GM21526 (cell line): Measurements from ENCODE around the gene PAQR4.
"Not testable (repeated sequence)": the region's sequence is repeated elsewhere in the genome, so short reads cannot be mapped to it uniquely, and the experiment has no call there.

ENCODE experiments used
- ATAC-seq: cut with Tn5 transposase; IDR thresholded peaks from one replicate; pipeline ENCODE4 v1.9.1; 2021; ENCODE audit warnings: moderate library complexity; ENCODE audit not compliant: unreplicated experiment, low FRiP score

PAQR4 gene

DNA sequence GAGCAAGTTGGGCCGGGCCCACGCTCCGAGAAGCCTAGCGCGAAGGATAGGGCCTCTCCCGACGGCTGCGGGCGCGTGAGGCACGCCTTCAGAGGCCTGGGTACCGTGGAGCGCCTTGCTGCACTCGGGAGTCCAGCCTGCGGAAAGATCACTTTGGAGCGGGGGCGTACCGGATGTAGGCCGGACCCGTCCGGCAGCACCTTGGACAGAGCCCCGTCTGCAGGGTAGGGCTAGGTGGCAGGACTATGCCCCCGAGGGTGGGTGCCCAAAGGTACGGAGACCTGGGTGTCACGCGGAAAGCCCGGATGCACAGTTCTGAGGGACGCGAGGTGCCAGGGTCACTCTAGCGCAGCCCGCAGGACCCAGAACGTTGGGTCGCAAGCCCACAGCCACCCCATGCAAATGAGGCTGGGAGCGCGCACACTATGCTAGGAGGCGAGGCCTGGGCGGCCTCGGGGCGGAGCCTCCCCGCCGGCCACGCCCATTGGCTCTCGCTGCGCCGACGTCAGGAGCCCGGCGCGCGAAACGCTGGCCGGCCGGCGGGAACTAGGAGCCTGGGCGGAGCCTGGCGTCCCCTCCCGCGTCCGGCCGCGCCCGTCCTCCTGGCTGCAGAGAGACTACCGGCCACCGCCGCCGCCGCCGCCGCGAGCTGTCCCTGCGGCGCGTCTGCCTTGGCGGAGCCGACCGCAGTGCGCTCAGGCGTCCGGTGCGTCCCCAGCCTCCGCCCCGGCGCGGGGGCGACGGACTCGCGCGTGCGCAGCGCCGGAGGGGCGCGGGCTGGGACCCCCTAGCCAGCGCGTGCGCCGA is at the start of gene PAQR4:
PAQR4 (plus strand) TSS at position 611 of the 807 bp plus-strand sequence. CDS start 327 bp downstream, outside the sequence.
- peak; percentile 51 for ATAC-seq

DNA sequence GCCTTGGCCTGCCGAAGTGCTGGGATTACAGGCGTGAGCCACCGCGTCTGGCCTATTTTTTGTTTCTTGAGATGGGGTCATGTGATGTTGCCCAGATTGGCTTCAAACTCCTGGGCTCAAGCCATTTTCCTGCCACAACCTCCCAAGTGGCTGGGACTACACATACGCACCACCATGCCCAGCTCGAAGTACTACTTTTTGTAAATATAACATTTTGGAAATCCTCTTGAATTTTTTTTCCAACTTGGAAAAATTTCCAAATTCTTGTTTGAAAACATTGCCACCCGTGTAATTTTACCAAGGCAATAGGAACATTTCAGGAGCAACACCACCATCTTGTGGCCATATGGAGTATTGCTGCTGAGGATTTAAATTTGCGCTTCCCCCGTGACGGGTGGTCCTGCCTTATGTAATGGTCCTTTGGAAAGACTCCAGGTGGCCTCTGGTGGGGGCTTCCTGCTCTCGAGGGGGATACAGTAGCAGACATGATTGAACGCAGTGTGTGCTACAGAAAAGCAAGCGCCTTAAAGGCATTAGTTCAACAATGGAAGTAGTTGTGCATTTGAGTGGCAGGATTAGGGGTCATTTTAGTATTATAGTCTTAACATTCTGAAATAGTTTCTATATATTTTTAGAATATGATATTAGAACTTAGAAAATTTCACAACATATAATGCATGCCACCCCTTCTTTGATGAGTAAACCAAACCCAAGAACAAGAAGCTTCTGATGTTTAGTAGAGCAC is 49.5 kb upstream of the PAQR4 start:
- no peak for ATAC-seq

- no peak for ATAC-seq
Measured at GRCh38 chr16:2923481-2923880, 45.7 kb upstream of the PAQR4 start.

DNA sequence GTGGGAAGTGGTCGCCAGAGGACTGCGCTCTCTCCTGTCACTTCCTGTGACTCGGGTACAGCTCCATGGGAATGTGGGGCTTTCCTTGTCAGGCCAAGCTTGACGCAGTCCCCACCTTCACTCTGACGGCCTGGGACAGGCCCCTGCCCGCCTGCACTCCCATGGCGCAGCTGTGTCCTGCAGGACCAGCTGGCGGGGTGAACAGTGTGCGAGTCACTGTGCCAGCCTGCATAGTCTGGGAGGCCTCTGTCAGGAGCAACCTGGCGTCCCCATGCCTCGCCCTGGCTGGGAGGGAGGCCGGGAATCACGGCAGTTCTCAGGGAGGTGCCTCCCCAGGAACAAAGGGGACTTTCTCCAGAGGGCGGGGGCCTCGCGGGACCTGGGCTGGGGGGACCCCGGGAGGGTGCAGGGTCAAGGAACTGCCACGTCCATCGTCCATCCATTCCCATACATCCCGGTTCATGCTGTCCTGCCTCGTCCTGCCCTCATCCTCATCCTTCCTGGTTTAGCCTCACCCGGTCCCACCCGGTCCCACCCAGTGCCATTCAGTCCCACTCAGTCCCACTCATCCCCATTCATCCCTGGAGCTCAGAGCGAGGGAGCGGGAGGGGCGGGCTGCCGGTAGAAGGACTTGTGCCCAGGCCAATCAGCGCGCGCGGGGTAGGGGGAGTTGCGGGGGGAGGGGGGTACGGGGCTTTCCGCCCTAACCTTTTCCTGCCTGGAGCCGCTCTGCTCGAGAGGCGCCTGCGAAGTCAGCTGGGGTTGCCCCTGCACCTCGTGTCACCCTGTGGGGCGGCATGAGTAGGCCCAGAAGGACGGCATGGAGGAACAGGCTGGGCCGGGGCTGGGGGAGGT is 44.0 kb upstream of the PAQR4 start:
- no peak for ATAC-seq

GRCh38 chr16:2925951-2926649 is 43.0 kb upstream of the PAQR4 start:
- ATAC-seq, result no peak

GRCh38 chr16:2926650-2926999 is 42.5 kb upstream of the PAQR4 start:
- ATAC-seq, result no peak

GRCh38 chr16:2927010-2927646 is 42.0 kb upstream of the PAQR4 start:
- ATAC-seq, result peak; percentile 58

GRCh38 chr16:2928151-2928550 is 41.0 kb upstream of the PAQR4 start:
- ATAC-seq, result not testable (repeated sequence)

DNA sequence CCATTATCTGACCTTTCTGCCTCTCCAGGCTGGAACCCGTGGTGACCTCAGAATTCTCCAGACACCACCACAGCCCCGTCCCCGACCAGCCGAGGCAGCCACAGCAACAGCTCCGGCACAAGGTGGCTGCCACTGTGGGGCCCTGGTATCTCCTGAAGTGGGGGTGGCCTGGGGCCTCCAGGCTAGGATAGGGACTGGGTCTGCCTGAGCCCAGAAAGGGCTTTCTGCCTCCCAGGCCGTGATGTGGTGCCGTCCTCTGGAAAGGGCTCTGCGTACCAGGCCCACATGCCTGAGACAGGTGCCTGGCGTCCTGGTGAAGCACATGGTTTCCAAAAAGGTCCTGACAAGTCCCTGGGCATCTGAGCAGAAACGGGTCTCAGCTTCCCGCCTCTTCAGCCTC is 40.4 kb upstream of the PAQR4 start:
- no peak for ATAC-seq

- no peak for ATAC-seq
Measured at GRCh38 chr16:2929693-2930092, 39.5 kb upstream of the PAQR4 start.

DNA sequence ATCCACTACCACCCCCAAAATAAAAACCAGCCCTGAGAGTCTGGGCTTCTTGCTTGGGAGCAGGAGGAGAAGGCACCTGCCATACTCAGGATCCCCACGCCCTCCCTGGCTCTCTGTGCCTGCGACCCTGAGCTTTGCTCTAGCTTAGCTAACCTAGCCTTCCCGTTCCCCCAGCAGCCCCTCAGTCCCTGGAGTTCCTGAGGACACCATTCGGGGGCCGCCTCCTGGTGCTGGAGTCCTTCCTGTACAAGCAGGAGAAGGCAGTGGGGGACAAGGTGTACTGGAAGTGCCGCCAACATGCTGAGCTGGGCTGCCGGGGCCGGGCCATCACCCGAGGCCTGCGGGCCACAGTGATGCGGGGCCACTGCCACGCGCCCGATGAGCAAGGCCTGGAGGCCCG is 38.9 kb upstream of the PAQR4 start:
- no peak for ATAC-seq

- not testable (repeated sequence) for ATAC-seq
Measured at GRCh38 chr16:2931231-2931914, 37.8 kb upstream of the PAQR4 start.

DNA sequence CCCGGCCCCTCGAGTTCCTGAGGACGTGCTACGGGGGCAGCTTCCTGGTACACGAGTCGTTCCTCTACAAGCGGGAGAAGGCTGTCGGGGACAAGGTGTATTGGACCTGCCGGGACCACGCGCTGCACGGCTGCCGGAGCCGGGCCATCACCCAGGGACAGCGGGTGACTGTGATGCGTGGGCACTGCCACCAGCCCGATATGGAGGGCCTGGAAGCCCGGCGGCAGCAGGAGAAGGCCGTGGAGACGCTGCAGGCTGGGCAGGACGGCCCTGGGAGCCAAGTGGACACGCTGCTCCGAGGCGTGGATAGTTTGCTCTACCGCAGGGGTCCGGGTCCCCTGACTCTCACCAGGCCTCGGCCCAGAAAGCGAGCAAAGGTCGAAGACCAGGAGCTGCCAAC is 36.0 kb upstream of the PAQR4 start:
- ATAC-seq, result no peak

- no peak for ATAC-seq
Measured at GRCh38 chr16:2933701-2934100, 35.4 kb upstream of the PAQR4 start.

GRCh38 chr16:2934450-2934849 is 34.7 kb upstream of the PAQR4 start:
- ATAC-seq, result no peak

GRCh38 chr16:2936436-2937011 is 32.6 kb upstream of the PAQR4 start:
- no peak for ATAC-seq

DNA sequence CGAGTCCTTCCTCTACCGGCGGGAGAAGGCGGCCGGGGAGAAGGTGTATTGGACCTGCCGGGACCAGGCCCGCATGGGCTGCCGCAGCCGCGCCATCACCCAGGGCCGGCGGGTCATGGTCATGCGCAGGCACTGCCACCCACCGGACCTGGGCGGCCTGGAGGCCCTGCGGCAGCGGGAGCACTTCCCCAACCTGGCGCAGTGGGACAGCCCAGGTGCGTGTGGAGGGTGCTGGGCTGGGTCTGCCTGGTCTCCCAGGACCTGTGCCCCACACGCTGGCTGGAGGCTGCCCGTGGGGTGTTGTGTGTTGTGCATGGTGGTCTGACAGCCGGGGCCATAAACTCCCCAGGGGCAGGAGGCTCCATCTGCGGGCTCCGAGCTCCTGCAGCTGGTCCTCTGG is 32.0 kb upstream of the PAQR4 start:
- no peak for ATAC-seq

DNA sequence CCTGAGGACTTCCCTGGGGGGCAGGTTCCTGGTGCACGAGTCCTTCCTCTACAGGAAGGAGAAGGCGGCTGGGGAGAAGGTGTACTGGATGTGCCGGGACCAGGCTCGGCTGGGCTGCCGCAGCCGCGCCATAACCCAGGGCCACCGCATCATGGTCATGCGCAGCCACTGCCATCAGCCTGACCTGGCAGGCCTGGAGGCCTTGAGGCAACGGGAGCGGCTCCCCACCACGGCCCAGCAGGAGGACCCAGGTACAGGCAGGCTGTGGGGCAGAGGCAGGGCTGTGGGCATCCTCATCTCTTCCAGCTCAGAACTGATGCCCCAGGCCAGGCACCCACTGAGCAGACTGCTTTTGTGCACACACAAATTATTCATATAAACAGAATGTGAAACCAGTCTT is 30.9 kb upstream of the PAQR4 start:
- no peak for ATAC-seq

DNA sequence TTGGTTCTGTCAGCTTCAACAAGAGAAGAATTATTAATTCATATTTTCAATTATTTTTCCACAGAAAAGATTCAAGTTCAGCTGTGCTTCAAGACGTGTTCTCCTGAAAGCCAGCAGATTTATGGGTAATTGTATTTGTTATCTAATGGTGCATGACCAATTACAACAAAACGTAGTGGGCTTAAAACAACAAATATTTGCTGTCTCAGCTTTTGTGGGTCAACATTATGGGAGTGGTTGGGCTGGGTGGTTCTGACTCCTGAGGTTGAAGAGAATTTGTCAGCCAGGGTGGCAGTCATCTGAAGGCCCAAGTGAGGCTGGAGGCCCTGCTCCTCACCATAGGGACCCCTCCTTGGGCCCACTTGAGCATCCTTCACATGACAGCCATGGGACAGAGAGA is 29.2 kb upstream of the PAQR4 start:
- no peak for ATAC-seq
